GM19324 (cell line): Measurements from ENCODE around the gene NDOR1.

Experiments
- ATAC-seq: cut with Tn5 transposase; IDR thresholded peaks from one replicate; pipeline ENCODE4 v1.9.1; 2021; ENCODE audit warnings: mild to moderate bottlenecking, moderate library complexity; ENCODE audit not compliant: unreplicated experiment, low FRiP score

NDOR1 gene

GRCh38 chr9:137167277-137167746, 38.2 kb upstream of the NDOR1 start:
- no peak for ATAC-seq

GRCh38 chr9:137167747-137168572, 37.5 kb upstream of the NDOR1 start:
- no peak for ATAC-seq

DNA sequence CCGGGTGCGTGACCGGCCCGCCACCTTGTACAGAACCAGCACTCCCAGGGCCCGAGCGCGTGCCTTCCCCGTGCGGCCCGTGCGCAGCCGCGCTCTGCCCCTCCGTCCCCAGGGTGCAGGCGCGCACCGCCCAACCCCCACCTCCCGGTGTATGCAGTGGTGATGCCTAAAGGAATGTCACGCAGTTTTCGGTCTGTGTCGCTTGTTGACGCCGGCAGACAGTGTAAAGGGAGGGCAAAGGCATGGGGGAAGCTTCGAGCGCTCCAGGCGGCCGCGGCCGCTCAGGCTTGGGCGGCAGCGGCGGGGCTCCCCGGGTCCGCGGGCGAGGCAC, 37.0 kb upstream of the NDOR1 start:
- ATAC-seq: no peak

GRCh38 chr9:137168904-137169856, 36.3 kb upstream of the NDOR1 start:
- no peak for ATAC-seq

GRCh38 chr9:137169896-137170358, 35.6 kb upstream of the NDOR1 start, which contains the start of gene LRRC26:
Gene LRRC26 (minus strand): TSS chr9:137170051. CDS start chr9:137169943, 108 bp downstream.
- ATAC-seq: no peak

- ATAC-seq: no peak
These were observed 34.9 kb upstream of the NDOR1 start for GRCh38 chr9:137170486-137171148.

DNA sequence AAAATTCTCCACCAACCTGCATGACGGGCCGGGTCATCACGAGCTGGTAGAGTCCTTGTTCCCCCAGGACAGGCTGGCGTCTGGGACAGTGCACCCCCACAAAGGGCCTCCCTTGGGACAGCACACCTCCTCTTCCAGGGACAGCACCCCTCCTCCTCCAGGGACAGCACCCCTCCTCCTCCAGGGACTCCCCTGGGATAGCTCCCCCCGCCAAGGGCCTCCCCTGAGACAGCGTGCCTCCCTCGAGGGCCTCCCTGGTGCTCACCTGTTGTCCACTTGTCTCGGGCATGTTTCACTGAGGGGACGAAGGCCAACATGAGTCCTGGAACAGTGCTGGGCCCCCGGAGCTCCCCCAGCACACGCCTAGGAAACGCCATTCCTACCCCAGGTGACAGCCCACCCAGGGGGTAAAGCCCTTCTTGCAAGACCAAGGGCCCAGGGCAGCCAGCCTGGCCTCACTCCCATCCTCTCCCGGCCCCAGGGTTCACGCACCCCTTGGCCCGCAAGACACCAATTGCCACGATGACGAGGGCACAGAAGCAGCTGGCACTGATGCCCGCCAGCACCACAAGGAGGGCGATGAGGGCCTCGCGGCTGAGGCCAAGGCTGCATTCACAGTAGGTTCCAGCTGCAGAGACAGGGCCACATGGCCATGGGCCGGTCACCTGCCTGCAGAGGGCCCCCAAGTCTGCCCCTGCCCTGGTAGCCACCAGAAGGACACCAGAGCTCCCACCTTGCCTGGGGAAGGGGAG, 34.2 kb upstream of the NDOR1 start:
- no peak for ATAC-seq

- no peak for ATAC-seq
These were observed 32.4 kb upstream of the NDOR1 start for GRCh38 chr9:137172901-137173795.

DNA sequence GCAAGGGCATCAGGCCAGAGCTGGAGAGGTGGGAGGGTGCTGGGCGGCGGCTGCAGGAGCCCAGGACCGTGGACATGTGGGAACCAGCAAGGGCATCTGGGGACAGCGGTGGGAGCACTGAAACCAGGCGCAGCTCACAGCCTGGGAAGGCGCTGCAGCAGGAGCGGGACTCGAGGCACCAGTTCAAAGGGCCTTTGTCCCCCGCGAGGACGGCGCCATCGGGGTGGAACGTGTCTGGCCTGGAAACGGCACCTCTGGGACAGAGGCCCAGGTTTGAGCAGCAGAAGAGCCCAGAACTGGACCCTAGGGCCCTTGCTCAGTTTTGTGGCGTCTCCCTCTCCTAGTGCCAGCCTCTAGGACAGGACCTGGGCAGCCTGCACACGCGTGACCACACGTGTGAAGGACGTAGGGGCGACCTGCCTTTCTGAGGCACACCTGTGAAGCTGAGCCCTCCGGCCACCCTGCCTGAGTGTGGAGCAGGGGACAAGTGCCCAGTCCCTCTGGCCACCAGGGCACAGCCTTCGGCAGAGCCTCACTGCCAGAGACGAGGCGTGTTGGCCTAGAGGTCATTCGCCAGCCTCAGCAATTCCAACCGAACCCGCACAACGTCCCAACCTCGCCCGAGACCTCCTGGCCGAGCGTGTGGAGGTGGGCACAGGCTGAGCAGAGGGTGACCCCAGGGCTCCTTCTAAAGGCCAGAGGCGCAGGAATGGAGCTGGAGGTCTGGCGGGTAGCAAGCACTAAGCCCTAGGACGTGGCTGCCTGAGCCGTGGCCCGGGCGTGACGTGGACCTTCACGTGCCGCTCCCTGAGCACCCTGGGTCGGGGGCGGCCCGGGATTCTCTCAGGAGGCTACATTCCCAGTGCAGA, 31.5 kb upstream of the NDOR1 start:
- no peak for ATAC-seq

- ATAC-seq: no peak
These were observed 30.7 kb upstream of the NDOR1 start for GRCh38 chr9:137174722-137175293.

GRCh38 chr9:137175345-137175961, 30.0 kb upstream of the NDOR1 start:
- no peak for ATAC-seq

- no peak for ATAC-seq
These were observed 29.0 kb upstream of the NDOR1 start for GRCh38 chr9:137176302-137177182.

- no peak for ATAC-seq
These were observed 27.1 kb upstream of the NDOR1 start for GRCh38 chr9:137178201-137178938.

- no peak for ATAC-seq
These were observed 26.4 kb upstream of the NDOR1 start for GRCh38 chr9:137178939-137179630.

DNA sequence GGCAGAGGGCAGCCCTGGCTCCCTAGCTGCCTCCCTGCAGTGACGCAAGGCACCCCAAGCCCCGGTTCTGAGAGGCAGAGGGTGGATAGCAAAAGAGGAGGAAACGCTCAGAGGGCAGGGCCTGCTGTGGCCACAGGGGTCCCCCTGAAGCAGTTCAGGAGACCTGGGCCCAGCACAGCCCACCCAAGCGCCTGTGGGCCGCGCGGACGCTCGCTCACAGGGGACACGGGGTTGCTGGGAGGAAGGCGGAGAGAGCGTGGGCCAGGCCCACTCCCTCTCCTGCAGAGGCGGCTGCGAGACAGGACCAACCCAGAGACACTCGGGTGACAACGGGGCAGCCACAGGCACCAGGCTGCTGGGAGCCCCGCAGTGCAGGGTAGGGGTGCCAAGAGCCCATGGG, 25.7 kb upstream of the NDOR1 start:
- ATAC-seq: no peak
